ENCODE measurements around the gene TRIAP1.

Gene TRIAP1

GRCh38 chr12:120404271-120404670, 41.9 kb downstream of the TRIAP1 start:
- DNase-seq, result no peak
- intact Hi-C loops (cut with DNase I), result no loop called here

- intact Hi-C loops (cut with DNase I), result no loop called here
Measured at GRCh38 chr12:120403869-120404268, 42.3 kb downstream of the TRIAP1 start.

DNA sequence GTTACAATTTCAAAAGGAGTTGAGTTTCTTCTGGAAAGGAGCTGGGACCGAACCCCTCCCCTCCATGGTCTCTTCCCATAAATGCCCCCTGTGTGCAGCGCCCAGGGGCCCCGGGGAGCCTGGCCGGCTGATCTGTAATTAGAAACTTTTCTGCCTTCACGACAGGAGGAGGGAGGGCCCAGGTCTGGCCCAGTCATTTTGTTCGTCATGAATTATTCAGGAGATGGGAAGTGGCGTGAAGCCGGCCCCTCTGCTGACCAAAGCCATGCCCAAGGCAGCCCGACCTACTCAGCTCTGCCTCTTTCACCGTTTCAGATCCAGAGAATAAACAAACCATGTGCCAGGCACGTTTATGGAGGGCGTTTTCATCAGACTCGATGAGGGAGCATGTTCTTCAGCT, 44.0 kb downstream of the TRIAP1 start:
- peak in 26 of 42 donors; percentile 8 to 64 (median 22) for DNase-seq
- intact Hi-C loops (cut with DNase I), result no loop called here

More at GRCh38 chr12:120403869-120404268, 42.3 kb downstream of the TRIAP1 start:
- DNase-seq, result no peak

- no peak for DNase-seq
- intact Hi-C loops (cut with DNase I), result no loop called here
Measured at GRCh38 chr12:120399531-120399930, 46.7 kb downstream of the TRIAP1 start.

DNA sequence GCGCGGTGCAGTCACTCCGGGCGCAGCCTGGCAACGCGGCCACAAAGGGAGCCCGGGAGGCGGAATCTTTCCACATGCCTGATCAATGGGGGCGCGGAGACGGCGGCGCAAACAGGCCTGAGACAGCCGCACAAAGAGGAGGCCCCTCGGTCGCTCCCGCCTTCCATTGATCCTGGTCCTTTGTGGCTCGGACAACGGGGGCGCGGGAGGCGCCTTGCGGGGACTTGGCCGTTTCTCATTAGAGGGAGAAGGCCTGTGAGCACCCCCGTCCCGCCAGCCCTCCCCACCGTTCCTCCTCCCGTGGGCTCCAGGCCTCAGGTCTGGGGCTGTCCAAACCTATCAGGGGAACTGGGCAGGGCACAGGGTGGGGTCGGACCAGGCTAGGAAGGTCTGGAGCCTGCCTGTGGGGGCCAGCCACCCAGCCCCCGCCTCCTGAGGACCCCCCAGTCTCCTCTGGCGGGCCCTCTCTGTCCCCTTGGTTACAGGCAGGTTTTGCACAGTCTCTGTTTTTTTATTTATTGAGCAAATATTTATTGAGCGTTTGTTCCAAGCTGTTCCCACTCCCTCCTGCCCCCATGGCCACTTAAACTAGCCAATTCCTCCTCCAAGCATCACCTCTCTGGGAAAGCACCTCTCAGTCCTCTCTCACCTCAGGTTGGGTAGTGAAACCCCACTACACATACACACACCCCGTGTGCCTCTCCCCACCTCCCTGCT, 48.2 kb downstream of the TRIAP1 start:
- intact Hi-C loops (cut with DNase I), result no loop called here
- DNase-seq, result peak; percentile 11 to 70 (median 40)

DNA sequence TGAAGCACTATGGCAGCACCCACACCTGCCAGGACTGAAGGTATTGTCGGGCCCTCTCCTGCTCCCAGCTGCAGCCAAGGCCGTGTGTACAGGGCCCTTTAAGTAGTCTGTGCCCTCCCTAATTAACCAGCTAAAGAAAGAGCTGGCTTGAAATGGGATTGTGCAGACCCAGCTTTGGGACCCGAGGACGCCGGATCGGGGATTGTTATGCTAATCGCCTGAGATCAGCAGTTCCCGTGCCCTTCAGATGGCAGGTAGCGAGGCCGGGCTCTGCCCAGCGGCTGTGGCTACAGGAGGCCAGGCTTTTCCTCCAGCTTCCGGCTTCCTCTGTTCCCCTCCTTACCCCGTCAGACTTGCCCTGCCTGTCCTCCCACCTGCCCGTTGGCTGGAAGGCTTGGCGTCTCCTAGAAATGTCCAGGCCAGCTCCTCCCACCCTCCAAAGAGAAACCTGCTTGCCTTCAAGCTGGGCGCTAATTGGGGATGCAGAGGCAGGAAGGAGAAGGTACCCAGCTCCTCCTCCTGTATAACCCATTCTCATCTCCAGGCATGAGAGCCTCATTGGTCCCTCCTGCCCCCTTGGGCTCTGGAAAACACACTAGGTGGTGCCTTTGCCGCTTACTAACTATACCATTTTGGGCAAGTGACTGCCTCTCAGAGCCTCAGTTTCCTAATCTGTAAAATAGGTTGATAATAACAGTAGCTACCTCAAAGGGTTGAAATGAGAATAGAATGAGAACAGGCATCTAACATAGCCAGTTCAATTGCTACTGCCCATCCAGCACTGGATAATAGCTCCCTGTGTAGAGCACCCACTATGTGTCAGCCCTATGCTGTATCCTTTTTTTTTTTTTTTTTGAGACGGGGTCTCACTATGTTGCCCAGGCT, 51.5 kb downstream of the TRIAP1 start:
- no peak for DNase-seq
- intact Hi-C loops (cut with DNase I), result no loop called here

Data from head of caudate nucleus (tissue), 42 donors.